PC-3 (cell line): ENCODE data around the gene FLYWCH2. TPM values are rescaled to one million over a fixed set of nuclear protein-coding genes. Genes with fewer than 3 reads are reported as not detected.

ENCODE experiments used
- ATAC-seq: fragments of 200-7000 bp; cut with Tn5 transposase; 2 replicates; pipeline ENCODE4 v1.9.1; 2020; ENCODE audit warnings: mild to moderate bottlenecking, moderate library complexity
- BruUV-seq: library from RNA; stranded (reverse); fragments of 400-500 nt; replicated peaks from 2 replicates; lab custom pipeline; 2021; lab: Mats Ljungman, UMichigan
- CTCF ChIA-PET: fragments of 300-600 bp; sonication (Branson Sonifier 250); formaldehyde crosslinking; loops from one replicate; lab custom pipeline; 2022; ENCODE audit warnings: antibody characterized with exemption; lab: Charles Lee
- POLR2A ChIA-PET: fragments of 300-600 bp; sonication (Branson Sonifier 250); formaldehyde crosslinking; loops from one replicate; lab custom pipeline; 2022; ENCODE audit warnings: antibody characterized with exemption; ENCODE audit not compliant: unreplicated experiment; lab: Charles Lee
- DNase-seq: peaks from one replicate; pipeline ENCODE4 v3.0.0-alpha.2; 2015
- H2AFZ ChIP-seq: fragments of 300-600 bp; sonication (generic); 2 replicates; pipeline ENCODE4 v1.6.0; 2016; ENCODE audit warnings: antibody characterized with exemption, low read length
- H3F3A ChIP-seq: fragments of 300-600 bp; sonication (generic); one replicate; pipeline ENCODE4 v1.6.0; 2017; ENCODE audit warnings: antibody characterized with exemption, low read length, control low read depth, mild to moderate bottlenecking; ENCODE audit not compliant: unreplicated experiment
- H3K27ac ChIP-seq: fragments of 300-600 bp; sonication (generic); 2 replicates; pipeline ENCODE4 v1.5.1; 2016; ENCODE audit warnings: mild to moderate bottlenecking, low read length
- H3K27me3 ChIP-seq: fragments of 300-600 bp; sonication (generic); 2 replicates; pipeline ENCODE4 v1.6.1; 2016; ENCODE audit warnings: low read length, mixed read lengths
- H3K36me3 ChIP-seq: fragments of 300-600 bp; sonication (generic); 2 replicates; pipeline ENCODE4 v1.6.1; 2016; ENCODE audit warnings: low read depth, mixed run types, low read length, mixed read lengths
- H3K4me1 ChIP-seq: fragments of 300-600 bp; sonication (generic); 2 replicates; pipeline ENCODE4 v1.5.1; 2016; ENCODE audit warnings: low read length; ENCODE audit not compliant: insufficient read depth
- H3K4me2 ChIP-seq: fragments of 300-600 bp; sonication (generic); 2 replicates; pipeline ENCODE4 v1.6.0; 2016; ENCODE audit warnings: low read length
- H3K4me3 ChIP-seq: fragments of 300-600 bp; sonication (generic); 2 replicates; pipeline ENCODE4 v1.5.1; 2016; ENCODE audit warnings: mild to moderate bottlenecking, low read length, mixed read lengths
- H3K79me2 ChIP-seq: fragments of 300-600 bp; sonication (generic); 2 replicates; pipeline ENCODE4 v1.6.1; 2017; ENCODE audit warnings: low read length, mixed read lengths
- H3K9ac ChIP-seq: fragments of 300-600 bp; sonication (generic); 2 replicates; pipeline ENCODE4 v1.6.0; 2016; ENCODE audit warnings: mild to moderate bottlenecking, low read length
- H3K9me2 ChIP-seq: fragments of 300-600 bp; sonication (generic); replicated peaks from 2 replicates; pipeline ENCODE4 v1.6.1; 2016; ENCODE audit warnings: mixed run types, low read length, mixed read lengths
- H3K9me3 ChIP-seq: fragments of 300-600 bp; sonication (generic); 2 replicates; pipeline ENCODE4 v1.6.1; 2016; ENCODE audit warnings: low read length, mixed read lengths
- H4K20me1 ChIP-seq: fragments of 300-600 bp; sonication (generic); 2 replicates; pipeline ENCODE4 v1.6.1; 2016; ENCODE audit warnings: low read length, mixed read lengths
- EZH2 ChIP-seq: fragments of 300-600 bp; sonication (generic); IDR thresholded peaks from one replicate; pipeline ENCODE4 v1.6.1; 2017; ENCODE audit warnings: antibody characterized with exemption, mild to moderate bottlenecking, low read length; ENCODE audit not compliant: unreplicated experiment
- EZH2phosphoT487 ChIP-seq: fragments of 300-600 bp; sonication (generic); IDR thresholded peaks from 2 replicates; pipeline ENCODE4 v1.6.1; 2018; ENCODE audit warnings: mild to moderate bottlenecking, antibody characterized with exemption, low read length, borderline replicate concordance
- intact Hi-C: fragments of 100-400 bp; cut with micrococcal nuclease; formaldehyde crosslinking; loops from 2 replicates; pipeline ENCODE4 v1.9.0; 2023
- total RNA-seq: library from RNA; depleted of rRNA; stranded (reverse); fragments of >200 nt; gene quantifications from 2 replicates; pipeline ENCODE4 v1.2.3, GENCODE V29; 2014
- TF ChIP-seq, protein P1 (sequence below): fragments of 300-600 bp; sonication (generic); conservative IDR thresholded peaks from 2 replicates; pipeline ENCODE4 v1.5.1; 2017; ENCODE audit warnings: antibody characterized with exemption, low read depth, mild to moderate bottlenecking, low read length

Gene FLYWCH2
- total RNA-seq, 1 experiment from 2014 or later, result 100 TPM

DNA sequence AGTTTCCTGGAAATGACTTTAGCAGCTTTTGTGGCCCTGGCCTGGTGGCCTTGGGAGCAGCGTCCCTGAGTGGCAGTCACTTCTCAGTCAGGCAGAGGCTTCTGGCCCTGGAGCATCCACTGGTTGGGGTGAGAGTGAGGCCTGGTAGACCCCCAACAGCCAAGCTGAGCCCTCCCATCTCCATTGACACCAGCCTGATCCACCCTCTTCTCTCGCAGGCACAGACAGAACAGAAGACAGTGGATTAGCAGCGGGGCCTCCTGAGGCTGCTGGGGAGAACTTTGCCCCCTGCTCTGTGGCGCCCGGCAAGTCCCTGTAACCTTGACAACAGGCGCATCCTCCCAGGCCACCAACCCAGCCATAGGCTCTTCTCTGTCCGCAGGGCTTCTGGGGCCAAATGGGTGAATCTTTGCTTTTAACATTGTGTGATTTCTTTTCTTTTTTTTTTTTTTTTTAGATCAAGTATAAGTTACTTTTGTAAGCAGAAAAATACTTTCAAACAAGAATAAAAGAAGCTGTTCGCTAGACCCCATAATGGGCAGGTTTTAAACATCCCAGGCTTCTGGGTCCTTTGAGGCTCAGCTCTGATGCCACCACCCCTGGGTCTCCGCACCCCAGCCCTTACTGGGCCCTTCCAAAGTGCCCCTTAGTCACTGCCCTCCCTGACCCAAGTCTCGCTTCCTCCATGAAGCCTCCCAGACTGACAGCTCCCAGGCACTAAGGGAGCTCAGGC is 16.0 kb downstream of the FLYWCH2 start:
- peaks cover 5% of the 10 kb centered on the region for H3K4me1 ChIP-seq
- no peak for ATAC-seq
- DNase-seq, result no peak
- POLR2A ChIA-PET, result no interaction called here
- H3K9me2 ChIP-seq, result no peaks in the 10 kb centered on the region
- no peaks in the 10 kb centered on the region for H3K36me3 ChIP-seq
- no peak overlapping the region for H2AFZ ChIP-seq
- H3K9ac ChIP-seq, result no peak overlapping the region
- no peaks in the 10 kb centered on the region for H3F3A ChIP-seq
- H3K79me2 ChIP-seq, result no peaks in the 10 kb centered on the region
- no TSS peak for BruUV-seq
- intact Hi-C loops, result no loop called here
- no peak overlapping the region for H3K4me3 ChIP-seq
- no peak overlapping the region for H3K4me2 ChIP-seq
- TF ChIP-seq, protein P1, sequence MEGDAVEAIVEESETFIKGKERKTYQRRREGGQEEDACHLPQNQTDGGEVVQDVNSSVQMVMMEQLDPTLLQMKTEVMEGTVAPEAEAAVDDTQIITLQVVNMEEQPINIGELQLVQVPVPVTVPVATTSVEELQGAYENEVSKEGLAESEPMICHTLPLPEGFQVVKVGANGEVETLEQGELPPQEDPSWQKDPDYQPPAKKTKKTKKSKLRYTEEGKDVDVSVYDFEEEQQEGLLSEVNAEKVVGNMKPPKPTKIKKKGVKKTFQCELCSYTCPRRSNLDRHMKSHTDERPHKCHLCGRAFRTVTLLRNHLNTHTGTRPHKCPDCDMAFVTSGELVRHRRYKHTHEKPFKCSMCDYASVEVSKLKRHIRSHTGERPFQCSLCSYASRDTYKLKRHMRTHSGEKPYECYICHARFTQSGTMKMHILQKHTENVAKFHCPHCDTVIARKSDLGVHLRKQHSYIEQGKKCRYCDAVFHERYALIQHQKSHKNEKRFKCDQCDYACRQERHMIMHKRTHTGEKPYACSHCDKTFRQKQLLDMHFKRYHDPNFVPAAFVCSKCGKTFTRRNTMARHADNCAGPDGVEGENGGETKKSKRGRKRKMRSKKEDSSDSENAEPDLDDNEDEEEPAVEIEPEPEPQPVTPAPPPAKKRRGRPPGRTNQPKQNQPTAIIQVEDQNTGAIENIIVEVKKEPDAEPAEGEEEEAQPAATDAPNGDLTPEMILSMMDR, result no peak
- TF ChIP-seq EZH2phosphoT487 (no peak), EZH2 (no peak)
- H3K27me3 ChIP-seq, result no peaks in the 10 kb centered on the region
- no peaks in the 10 kb centered on the region for H4K20me1 ChIP-seq
- CTCF ChIA-PET, result interaction anchor here (0.6 kb wide), 1 partner anchor 75 kb away, joined by 7 read pairs; no protein-coding TSS in a partner anchor
- no peak overlapping the region for H3K27ac ChIP-seq
- no peaks in the 10 kb centered on the region for H3K9me3 ChIP-seq

DNA sequence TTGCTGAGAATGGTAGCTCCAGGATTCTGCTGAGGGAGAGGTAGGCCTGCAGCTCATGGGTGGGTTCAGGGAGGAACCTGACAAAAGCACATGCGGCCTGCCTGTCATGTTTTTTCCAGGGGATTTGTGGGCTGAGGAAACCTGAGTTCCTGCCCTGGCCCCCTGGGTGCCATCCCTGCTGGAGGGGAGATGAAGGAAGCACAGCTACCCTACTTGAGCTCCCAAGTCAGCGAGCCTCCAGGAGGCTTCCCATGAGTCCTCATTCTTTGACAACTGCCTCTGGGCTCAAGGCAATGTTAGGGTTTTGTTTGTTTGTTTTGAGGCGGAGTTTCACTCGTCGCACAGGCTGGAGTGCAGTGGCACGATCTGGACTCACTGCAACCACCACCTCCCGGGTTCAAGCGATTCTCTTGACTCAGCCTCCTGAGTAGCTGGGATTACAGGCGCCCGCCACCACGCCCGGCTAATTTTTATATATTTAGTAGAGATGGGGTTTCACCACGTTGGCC is 16.6 kb downstream of the FLYWCH2 start:
- ChIA-PET CTCF (interaction anchor here (0.6 kb wide), 1 partner anchor 76 kb away, joined by 7 read pairs; no protein-coding TSS in a partner anchor), POLR2A (no interaction called here)
- H3K27ac ChIP-seq, result no peak overlapping the region
- H3K4me1 ChIP-seq, result peaks cover 5% of the 10 kb centered on the region
- DNase-seq, result no peak
- intact Hi-C loops, result loop anchor here (10.0 kb wide), 1 partner anchor 65 kb away; the partner anchor contains the start of genes KREMEN2 and PAQR4
- H3K9me2 ChIP-seq, result no peaks in the 10 kb centered on the region
- no peaks in the 10 kb centered on the region for H3K9me3 ChIP-seq
- no peak overlapping the region for H3K4me2 ChIP-seq
- H2AFZ ChIP-seq, result no peak overlapping the region
- H3K79me2 ChIP-seq, result no peaks in the 10 kb centered on the region
- H4K20me1 ChIP-seq, result no peaks in the 10 kb centered on the region
- no TSS peak for BruUV-seq
- H3K9ac ChIP-seq, result no peak overlapping the region
- H3K27me3 ChIP-seq, result no peaks in the 10 kb centered on the region
- H3K4me3 ChIP-seq, result no peak overlapping the region
- no peak for TF ChIP-seq EZH2phosphoT487
- TF ChIP-seq, protein P1, result no peak
- no peak for TF ChIP-seq EZH2
- H3F3A ChIP-seq, result no peaks in the 10 kb centered on the region
- H3K36me3 ChIP-seq, result no peaks in the 10 kb centered on the region
- ATAC-seq, result no peak
